GM18505 (cell line): ENCODE results near the gene NAA40.

ENCODE experiments used
- ATAC-seq: cut with Tn5 transposase; IDR thresholded peaks from one replicate; pipeline ENCODE4 v1.9.1; 2021; ENCODE audit not compliant: unreplicated experiment
- POLR2A ChIP-seq: IDR thresholded peaks from 4 replicates; pipeline ENCODE4 v1.6.1; 2011; ENCODE audit warnings: borderline replicate concordance; ENCODE audit not compliant: insufficient read depth, insufficient read length; ENCODE audit errors: extremely low read depth

NAA40 gene

DNA sequence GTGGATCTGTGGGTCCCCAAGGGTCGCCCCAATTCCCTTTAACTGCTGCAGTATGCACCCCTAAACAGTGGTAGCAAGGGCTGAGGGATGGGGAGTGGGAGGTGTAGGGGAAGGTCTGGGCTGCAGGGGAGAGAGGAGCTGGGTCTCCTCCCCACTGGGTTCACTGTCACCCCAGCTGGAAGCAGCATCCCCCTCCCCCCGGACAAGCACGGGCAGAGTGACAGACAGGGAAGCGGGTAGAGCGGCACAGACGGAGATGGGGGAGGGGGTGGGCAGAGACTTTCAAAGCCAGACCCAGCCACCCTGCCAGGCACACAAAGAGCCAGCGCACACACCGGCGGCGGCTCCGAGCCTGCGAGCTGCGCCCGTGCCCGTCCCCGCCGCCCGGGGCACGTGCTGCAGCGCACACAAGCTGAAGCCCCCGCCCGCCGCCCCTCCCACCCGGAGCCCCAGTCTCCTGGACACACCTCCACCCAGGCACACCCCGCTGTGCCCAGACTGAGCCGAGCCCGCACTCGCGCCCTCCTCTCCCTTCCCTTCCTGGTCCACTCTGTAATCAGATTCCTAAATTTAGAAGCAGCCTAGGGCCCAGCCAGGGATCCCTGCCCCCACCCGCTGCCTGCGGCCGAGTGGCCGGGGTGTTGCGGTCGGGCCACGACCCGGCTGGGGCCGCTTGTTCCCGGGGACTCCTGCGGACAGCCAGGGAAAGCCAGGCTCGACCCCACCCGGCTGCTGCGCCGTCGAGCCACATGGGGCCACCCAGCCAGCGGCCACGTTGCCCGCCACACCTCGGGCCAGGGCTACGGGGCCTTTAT, 20.9 kb upstream of the NAA40 start:
- no peak for TF ChIP-seq POLR2A
- ATAC-seq = no peak

DNA sequence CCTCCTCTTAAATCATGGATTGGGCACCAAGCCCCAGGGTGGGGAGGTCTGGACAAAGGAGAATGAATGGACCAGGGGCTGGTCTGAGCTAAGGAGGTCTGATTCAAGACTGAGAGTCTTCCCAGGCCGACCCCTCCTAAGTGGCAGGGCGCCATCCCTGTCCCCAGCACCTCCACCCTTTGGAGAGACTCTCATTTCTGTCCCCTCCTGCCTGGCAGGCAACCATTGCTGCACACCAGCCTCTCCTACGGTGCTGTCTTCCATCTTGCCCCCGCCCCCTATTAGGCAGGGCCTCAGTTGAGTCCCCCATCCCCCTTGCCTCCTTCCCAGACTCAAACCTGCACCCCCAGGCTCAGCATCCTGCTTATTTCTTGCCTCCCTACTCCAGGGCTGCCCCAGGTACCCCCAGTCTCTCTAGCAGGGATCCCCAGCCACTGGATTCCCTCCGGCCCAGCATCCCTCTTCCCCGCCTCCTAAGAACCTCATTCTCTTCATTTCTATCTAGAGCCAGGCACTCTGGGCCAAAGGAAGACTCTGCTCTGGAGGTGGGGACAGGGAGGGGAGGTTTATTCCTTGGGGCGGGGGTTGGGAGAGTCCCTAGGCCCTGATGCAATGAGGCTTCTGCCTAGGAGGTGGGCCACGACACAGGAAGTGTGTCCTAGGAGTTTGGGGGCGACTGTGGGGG, 20.2 kb upstream of the NAA40 start:
- TF ChIP-seq POLR2A = no peak
- ATAC-seq = no peak

DNA sequence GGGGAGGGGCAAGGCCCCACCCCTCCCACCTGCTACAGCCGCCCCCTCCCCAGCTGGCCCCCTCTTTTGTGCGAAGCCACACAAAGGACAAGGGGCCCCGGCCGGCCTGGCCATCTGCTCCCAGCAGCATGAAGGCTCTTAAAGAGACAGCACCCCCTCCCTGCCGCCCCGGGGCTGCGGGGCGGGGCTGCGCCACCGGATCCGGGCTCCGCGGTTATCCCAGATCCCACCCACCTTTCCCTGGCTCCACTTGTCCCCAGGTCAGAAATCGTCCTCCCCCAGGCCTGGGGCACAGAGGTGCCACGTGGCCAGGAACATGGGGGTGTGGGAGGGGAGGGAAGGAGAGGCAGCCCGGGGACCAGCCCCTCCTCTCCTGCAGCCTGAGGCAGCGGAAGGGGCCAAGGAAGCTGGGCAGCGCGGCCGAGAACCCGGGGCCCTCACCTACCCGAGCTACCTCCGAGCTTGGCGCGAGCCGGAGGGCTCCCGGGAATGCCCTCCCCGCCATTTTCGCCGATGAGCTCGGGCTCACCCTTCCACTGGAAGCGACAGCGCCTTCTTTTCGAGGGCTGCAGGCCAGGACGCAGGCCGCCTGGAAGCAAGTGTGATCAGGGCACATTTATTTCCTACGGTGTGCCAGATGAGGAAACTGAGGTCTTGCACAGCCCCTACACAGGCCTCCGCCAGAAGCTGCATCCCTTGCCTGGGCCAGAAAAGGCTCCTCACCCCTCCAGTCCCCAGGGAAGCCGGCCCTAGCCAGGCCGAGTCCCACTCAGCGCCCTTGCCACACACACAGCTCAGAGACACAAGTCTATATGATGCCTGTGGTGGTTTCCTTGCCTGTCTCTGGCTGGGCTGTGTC, 19.3 kb upstream of the NAA40 start:
- no peak for TF ChIP-seq POLR2A
- no peak for ATAC-seq

DNA sequence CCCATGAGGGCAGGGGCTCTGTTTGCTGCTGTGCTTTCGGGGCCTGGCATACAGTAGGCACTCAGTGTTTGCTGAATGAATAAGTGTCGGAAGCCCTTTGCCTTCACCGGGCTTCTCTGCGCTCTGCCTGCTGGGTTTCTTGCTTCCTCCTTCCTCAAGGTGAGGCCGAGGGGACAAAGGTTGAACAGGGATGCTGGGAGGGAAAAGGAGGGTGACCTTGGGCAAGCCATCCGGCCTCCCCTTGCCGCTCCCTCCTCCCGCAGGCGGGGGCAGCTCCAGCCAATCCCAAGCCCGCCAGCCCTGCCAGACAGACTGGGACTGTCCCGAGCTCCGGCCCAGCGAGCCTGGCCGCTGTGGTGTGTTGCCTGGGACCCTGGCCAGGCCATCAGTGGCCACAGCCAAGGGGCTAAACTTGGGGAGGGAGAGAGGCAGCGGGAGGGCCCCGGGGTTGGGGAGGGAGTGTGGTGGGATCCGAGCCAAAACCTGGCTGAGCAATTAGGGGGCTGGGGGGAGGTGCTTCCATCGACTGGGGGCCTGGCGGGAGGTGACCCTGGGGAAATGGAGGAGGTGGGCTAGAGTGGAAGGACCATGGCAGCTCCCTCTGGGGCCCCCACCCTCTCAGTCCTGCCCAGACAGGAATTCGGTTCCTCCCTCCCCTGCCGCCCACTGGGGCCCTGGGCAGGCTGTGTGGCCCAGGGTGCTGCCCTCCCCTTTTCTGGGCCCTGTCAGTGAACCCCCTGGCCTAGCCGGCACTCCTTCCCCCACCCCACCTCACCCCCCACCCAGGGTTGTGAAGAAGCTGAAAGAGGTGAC, 18.5 kb upstream of the NAA40 start:
- TF ChIP-seq POLR2A = no peak
- ATAC-seq = no peak

DNA sequence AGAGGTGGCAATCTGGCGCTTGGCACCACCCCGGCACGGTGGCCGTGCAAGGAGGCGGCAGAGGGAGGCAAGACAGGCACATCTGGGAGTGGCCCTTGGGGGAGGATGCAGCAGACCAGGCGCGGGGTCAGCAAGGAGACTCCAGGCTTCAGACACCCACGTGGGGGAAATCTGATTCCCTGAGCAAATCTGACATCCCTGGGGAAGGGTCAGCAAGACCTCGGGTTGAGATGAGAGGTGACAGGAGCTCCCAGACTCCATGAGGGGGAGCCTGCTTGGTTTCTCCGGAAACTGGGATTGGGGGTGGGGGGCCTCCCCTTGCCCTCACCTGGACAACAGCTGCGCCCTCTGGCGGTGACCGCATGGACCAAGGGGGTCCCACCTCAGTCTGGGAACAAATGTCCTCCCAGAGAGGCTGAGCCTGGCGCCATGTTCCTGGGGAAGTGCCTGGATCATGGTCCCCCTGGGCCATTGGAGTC, 17.8 kb upstream of the NAA40 start:
- no peak for ATAC-seq
- no peak for TF ChIP-seq POLR2A

DNA sequence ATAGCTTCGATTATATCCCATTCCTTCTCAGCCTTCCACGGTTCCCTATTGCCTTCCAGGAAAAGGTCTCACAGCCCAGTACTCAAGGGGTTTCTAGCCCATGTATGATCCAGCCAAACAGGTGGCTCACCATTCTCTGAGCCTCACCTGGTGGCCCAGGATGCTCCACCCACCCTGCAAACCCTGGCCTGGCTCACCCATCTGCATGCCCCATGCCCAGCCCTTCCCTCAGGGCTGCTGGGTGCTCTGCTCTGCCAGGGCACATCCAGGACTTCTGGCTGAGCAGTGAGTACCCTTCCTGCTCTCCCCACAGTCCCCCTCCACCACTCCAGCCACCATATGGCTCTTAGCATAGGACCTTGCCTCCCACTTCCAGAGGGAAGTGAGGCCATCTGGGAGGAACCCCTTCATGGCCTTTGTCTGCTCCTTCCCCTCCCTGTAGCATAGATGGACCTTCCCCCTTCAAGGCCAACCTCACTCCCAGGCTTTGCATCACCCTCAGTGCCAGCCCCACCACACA, 16.1 kb upstream of the NAA40 start:
- TF ChIP-seq POLR2A = no peak

DNA sequence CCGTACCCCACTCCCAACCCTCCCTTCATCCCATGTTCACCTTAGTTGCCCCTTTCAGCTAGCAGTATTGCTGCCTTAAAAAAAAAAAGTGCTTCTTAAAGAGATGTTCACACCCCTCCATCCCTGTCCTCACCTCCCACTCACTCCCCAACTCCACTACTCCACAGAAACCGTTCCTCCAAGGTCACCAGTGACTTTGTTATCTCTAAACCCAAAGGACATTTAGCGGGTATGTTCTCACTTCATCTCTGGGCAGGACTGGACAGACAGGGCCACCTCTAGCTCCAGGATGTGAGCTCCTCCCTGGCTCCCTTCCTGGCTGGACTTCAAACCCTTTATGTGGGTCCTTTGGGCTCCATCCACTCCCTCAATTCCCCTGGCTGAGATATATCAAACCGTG, 15.5 kb upstream of the NAA40 start:
- no peak for TF ChIP-seq POLR2A

More for the DNA sequence above, 16.1 kb upstream of the NAA40 start:
- ATAC-seq = no peak

DNA sequence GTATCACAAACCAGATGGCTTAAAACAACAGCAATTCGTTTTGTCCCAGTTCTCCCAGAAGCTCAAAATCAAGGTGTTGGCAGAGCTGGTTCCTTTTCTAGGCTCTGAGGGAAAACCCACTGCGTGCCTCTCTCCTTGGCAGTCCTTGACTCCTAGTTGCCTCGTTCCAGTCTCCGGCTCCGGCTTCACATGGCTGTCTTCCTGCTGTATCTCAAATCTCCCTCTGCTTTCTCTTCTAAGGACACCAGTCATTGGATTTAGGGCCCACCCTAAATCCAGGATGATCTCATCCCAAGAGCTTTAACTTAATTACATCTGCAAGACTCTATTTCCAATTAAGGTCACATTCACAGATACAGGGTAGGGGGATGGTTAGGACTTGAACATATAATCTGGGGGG, 9.2 kb upstream of the NAA40 start:
- ATAC-seq = no peak
- no peak for TF ChIP-seq POLR2A

More for the DNA sequence above, 15.5 kb upstream of the NAA40 start:
- ATAC-seq = no peak

DNA sequence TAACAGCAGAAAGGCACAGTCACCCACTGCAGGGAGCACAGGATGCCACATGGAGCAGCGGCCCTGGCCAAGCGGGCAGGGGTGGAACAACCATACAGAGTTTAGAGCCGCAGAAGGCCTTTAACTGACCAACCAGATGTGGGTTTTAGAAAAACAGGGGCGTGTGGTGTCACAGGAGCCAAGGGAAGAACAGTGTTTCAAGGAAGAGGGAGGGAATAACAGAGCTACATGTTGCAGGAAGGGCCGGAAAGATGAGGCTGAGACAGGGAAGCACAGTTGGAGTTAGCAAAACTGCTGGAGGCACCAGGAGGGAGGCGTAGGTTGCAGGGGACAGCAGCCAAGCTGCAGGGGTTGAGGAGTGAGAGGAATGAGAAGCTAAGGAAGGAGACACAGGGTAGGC, 7.8 kb upstream of the NAA40 start:
- no peak for ATAC-seq
- no peak for TF ChIP-seq POLR2A

DNA sequence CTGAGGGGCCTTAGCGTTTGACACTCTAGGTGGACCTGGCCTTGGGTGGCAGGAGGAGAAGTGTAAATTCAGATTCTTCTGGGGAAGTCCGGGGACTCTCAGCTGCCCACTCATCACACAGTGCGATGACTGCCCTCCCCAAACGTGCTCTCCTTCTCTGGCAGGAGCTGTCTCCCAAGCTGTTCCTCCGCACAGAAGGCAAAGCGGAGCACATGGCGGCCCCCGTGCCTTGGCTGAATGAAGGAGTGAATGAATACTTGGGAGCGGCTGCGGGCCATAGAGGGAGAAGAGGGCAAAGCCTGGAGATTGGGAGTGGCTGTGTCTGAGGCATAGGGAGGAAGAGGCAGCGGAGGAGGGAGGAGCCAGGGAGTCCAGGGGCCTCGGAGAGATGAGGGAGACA, 6.9 kb upstream of the NAA40 start:
- TF ChIP-seq POLR2A = no peak
- no peak for ATAC-seq

DNA sequence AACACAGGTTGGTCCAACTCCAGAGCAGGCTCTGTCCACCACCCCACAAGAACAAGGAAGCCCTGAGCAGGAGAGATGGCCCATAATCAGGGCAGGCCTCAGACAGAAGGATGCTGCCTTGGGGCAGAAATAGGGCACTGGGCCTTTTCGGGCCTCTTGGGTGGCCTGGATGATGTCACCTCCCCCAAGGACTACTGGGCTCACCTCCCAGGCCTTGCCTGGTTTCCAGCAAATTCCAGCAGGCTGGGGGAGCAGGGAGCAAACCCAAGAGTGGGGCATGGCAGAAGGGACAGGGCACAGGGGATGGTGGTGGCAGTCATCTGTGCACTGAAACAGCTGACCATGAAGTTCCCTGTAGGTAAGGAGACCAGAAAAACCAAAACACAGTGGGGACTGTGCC, 5.3 kb upstream of the NAA40 start:
- no peak for ATAC-seq
- TF ChIP-seq POLR2A = no peak

DNA sequence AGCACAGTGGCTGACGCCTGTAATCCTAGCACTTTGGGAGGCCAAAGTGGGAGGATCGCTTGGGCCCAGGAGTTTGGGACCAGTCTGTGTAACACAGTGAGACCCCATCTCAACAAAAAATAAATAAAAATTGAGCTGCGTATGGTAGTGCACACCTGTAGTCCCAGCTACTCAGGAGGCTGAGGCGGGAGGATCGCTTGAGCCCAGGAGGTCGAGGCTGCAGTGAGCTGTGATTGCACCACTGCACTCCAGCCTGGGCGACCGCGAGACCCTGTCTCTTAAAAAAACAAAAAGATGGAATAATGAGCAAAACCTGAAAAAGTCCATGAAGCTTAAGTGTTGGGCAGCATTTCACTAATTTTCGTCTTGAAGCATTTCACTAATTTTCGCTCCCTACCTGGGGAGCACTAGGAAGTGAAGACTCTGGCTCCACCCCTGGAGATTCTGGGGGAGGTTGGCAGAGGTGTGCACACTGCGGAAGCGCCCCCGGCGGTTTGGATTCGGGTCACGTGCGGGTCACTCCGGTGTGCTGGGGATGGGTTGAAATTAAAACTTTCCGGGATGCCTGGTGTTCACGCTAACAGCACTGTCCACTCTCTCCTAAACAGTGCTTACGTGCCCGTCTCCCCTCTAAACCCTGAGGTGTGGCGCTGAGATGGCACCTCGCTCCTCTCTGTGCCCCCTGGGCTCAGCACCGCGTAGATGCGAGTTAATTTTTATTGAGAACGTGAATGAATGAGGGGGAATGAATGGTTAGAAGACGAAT, 906 bp upstream of the NAA40 start:
- no peak for TF ChIP-seq POLR2A

DNA sequence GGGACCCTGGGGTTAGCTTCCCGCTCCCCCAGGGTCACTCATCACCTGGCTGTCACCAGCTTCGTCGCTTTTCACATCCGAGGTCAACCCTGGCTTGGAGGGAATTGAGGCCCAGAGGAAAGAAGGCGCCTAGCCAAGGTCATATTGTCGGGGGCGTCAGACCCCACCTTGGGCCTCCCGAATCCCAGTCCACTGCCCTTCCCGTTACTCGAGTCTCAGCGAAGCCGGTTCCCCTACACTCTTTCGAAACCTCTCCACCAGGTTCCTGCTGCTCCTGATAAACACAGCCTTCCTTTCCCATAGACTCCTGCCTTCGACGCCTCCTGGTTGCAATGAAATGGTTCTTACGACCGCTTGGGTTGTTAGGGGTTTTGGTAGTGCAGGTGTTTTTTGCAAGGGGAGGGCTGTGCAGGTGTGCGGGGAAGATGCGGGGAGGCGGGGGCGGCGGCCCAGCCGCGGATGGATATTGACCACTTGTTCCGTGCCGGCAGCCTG, 642 bp downstream of the NAA40 start:
- ATAC-seq = no peak
- no peak for TF ChIP-seq POLR2A

More for the DNA sequence above, 906 bp upstream of the NAA40 start:
- ATAC-seq = peak; percentile 1
